Mesenchymal stem cell (in vitro differentiated cells and primary cell): ENCODE measurements around the gene CLIP3.

Experiments used
- DNase-seq: peaks from one replicate; pipeline ENCODE4 v3.0.0-alpha.2; 2013
- H2AFZ ChIP-seq: one replicate; pipeline ENCODE4 v1.6.1; 2013; ENCODE audit warnings: low read depth, mild to moderate bottlenecking, control low read depth, inconsistent platforms, low read length, moderate library complexity
- H2AK5ac ChIP-seq: 2 replicates; pipeline ENCODE4 v1.6.1; 2013; ENCODE audit warnings: low read length, moderate library complexity, mild to moderate bottlenecking, inconsistent platforms; ENCODE audit not compliant: severe bottlenecking
- H2BK120ac ChIP-seq: one replicate; pipeline ENCODE4 v1.6.1; 2013; ENCODE audit warnings: low read depth, mild to moderate bottlenecking, inconsistent platforms, low read length, moderate library complexity
- H2BK12ac ChIP-seq, 2 experiments: one replicate each; pipeline ENCODE4 v1.6.1; 2013; ENCODE audit warnings: inconsistent platforms in 2 of 2, low read length in 2 of 2, mild to moderate bottlenecking in 2 of 2, moderate library complexity in 2 of 2, control low read depth in 1 of 2
- H2BK15ac ChIP-seq: one replicate; pipeline ENCODE4 v1.6.1; 2013; ENCODE audit warnings: mild to moderate bottlenecking, low read depth, inconsistent platforms; ENCODE audit not compliant: poor library complexity, severe bottlenecking
- H2BK5ac ChIP-seq: 2 replicates; pipeline ENCODE4 v1.6.1; 2013; ENCODE audit warnings: low read depth, mild to moderate bottlenecking, low read length, control low read depth, inconsistent platforms; ENCODE audit not compliant: poor library complexity, severe bottlenecking
- H3K14ac ChIP-seq, 2 experiments: one replicate each; pipeline ENCODE4 v1.6.1; 2013; ENCODE audit warnings: inconsistent platforms in 2 of 2, low read length in 2 of 2, control low read depth in 1 of 2, mild to moderate bottlenecking in 1 of 2, moderate library complexity in 1 of 2
- H3K18ac ChIP-seq, 2 experiments: one replicate each; pipeline ENCODE4 v1.6.1; 2013; ENCODE audit warnings: inconsistent platforms in 2 of 2, low read length in 2 of 2, control low read depth in 1 of 2, low read depth in 1 of 2, mild to moderate bottlenecking in 1 of 2
- H3K23ac ChIP-seq, 2 experiments: one replicate each; pipeline ENCODE4 v1.6.1; 2013; ENCODE audit warnings: inconsistent platforms in 2 of 2, low read length in 2 of 2, mild to moderate bottlenecking in 2 of 2, moderate library complexity in 2 of 2, control low read depth in 1 of 2
- H3K27ac ChIP-seq: 2 replicates; pipeline ENCODE4 v1.5.1; 2013; ENCODE audit warnings: mild to moderate bottlenecking, moderate library complexity, low read length, control low read depth, inconsistent platforms; ENCODE audit not compliant: poor library complexity, severe bottlenecking
- H3K27me3 ChIP-seq, 2 experiments: 2 replicates each; pipeline versions ENCODE4 v1.6.1 to v1.7.0; 2013; ENCODE audit warnings: low read length in 2 of 2, mild to moderate bottlenecking in 2 of 2, moderate library complexity in 2 of 2, control low read depth in 1 of 2, inconsistent platforms in 1 of 2; ENCODE audit not compliant: control insufficient read depth in 1 of 2, insufficient read depth in 1 of 2
- H3K36me3 ChIP-seq, 2 experiments: 2 replicates each; pipeline versions ENCODE4 v1.6.1 to v1.7.0; 2013; ENCODE audit warnings: low read length in 2 of 2, control low read depth in 1 of 2, inconsistent platforms in 1 of 2, low read depth in 1 of 2, mild to moderate bottlenecking in 1 of 2; ENCODE audit not compliant: insufficient read depth in 2 of 2, control insufficient read depth in 1 of 2
- H3K4ac ChIP-seq, 2 experiments: one replicate each; pipeline ENCODE4 v1.6.1; 2013; ENCODE audit warnings: inconsistent platforms in 2 of 2, low read length in 2 of 2, mild to moderate bottlenecking in 2 of 2, moderate library complexity in 2 of 2, control low read depth in 1 of 2, low read depth in 1 of 2
- H3K4me1 ChIP-seq: 2 replicates; pipeline ENCODE4 v1.6.1; 2013; ENCODE audit warnings: low read depth, low read length, control low read depth; ENCODE audit not compliant: control insufficient read depth, insufficient read depth
- H3K4me2 ChIP-seq: 2 replicates; pipeline ENCODE4 v1.6.1; 2013; ENCODE audit warnings: low read length, mild to moderate bottlenecking, inconsistent platforms; ENCODE audit not compliant: poor library complexity, severe bottlenecking
- H3K4me3 ChIP-seq, 2 experiments: 2 replicates each; pipeline versions ENCODE4 v1.5.1 to v1.7.0; 2013; ENCODE audit warnings: low read length in 2 of 2, mild to moderate bottlenecking in 2 of 2, control low read depth in 1 of 2, low read depth in 1 of 2; ENCODE audit not compliant: insufficient read depth in 1 of 2
- H3K79me1 ChIP-seq: replicated peaks from 2 replicates; pipeline ENCODE4 v1.6.1; 2013; ENCODE audit warnings: mild to moderate bottlenecking, control low read depth, low read length, inconsistent platforms; ENCODE audit not compliant: poor library complexity, severe bottlenecking
- H3K9ac ChIP-seq: 2 replicates; pipeline ENCODE4 v1.7.0; 2013; ENCODE audit warnings: mild to moderate bottlenecking, low read length, moderate library complexity
- H3K9me3 ChIP-seq: 2 replicates; pipeline ENCODE4 v1.7.0; 2013; ENCODE audit warnings: mild to moderate bottlenecking, low read length; ENCODE audit not compliant: control insufficient read depth
- H4K8ac ChIP-seq: one replicate; pipeline ENCODE4 v1.6.1; 2013; ENCODE audit warnings: inconsistent platforms, mild to moderate bottlenecking, low read length, moderate library complexity
- H4K91ac ChIP-seq: one replicate; pipeline ENCODE4 v1.6.1; 2013; ENCODE audit warnings: mild to moderate bottlenecking, low read length, inconsistent platforms
- WGBS: methylation state at CpG from one replicate; pipeline ENCODE4 v1.1.7; 2013; ENCODE audit warnings: mixed read lengths; 5-methylcytosine and 5-hydroxymethylcytosine counted together

Gene CLIP3

DNA sequence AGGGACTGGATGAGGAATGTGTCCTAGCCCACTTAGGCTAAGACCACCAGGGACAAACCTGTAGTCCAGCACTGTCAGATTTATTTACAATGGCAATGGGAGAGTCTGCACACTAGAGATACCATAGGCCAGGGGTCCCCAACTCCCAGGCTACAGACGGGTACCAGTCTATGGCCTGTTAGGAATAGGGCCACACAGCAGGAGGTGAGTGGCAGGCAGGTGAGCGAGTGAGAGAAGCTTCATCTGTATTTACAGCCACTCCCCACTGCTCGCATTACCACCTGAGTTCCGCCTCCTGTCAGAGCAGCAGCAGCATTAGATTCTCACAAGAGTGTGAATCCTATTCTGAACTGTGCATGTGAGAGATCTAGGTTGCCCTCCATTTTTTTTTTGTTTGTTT is 19.0 kb upstream of the CLIP3 start:
- H2BK15ac ChIP-seq: no peak overlapping the region
- no peak overlapping the region for H3K4me3 ChIP-seq
- DNase-seq: no peak
- no peak overlapping the region for H2BK120ac ChIP-seq
- H3K4ac ChIP-seq: no peak overlapping the region
- no peaks in the 10 kb centered on the region for H3K27me3 ChIP-seq
- no peak overlapping the region for H3K23ac ChIP-seq
- WGBS: 82% methylated on average over 2 of the region's 4 CpGs
- peaks cover 6% of the 10 kb centered on the region for H3K4me1 ChIP-seq
- no peak overlapping the region for H2AFZ ChIP-seq
- no peak overlapping the region for H4K91ac ChIP-seq
- no peaks in the 10 kb centered on the region for H3K9me3 ChIP-seq
- H3K18ac ChIP-seq: no peak overlapping the region
- no peak overlapping the region for H4K8ac ChIP-seq
- H2BK5ac ChIP-seq: no peak overlapping the region
- no peaks in the 10 kb centered on the region for H3K36me3 ChIP-seq
- H3K79me1 ChIP-seq: peaks cover 15% of the 10 kb centered on the region
- H3K4me2 ChIP-seq: no peak overlapping the region
- no peak overlapping the region for H2BK12ac ChIP-seq
- H2AK5ac ChIP-seq: no peak overlapping the region
- no peak overlapping the region for H3K27ac ChIP-seq
- no peak overlapping the region for H3K14ac ChIP-seq
- no peak overlapping the region for H3K9ac ChIP-seq

DNA sequence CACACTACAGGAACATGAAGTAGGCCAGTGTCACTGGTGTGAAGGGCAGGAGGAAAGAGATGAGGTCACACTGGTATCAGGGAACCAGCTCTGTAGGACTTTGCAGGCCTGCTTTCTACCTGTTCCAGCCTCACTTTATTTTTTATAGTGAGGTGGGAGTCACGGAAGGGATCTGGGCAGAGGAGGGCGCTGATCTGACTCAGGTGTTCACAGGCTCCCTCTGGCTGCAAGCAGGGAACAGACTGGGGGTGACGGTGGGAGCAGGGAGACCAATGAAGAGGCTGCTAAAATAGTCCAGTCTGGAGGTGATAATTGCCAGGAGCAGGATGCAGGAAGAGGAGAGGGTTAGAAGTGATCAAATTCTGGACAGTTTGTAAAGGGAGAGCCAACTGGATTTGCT is 18.6 kb upstream of the CLIP3 start:
- no peak overlapping the region for H3K9ac ChIP-seq
- H2BK15ac ChIP-seq: no peak overlapping the region
- H3K9me3 ChIP-seq: no peaks in the 10 kb centered on the region
- no peak overlapping the region for H3K14ac ChIP-seq
- H2AK5ac ChIP-seq: no peak overlapping the region
- H3K18ac ChIP-seq: no peak overlapping the region
- no peak overlapping the region for H3K4me3 ChIP-seq
- H2BK12ac ChIP-seq: no peak overlapping the region
- H3K4me1 ChIP-seq: peaks cover 6% of the 10 kb centered on the region
- H4K91ac ChIP-seq: no peak overlapping the region
- H3K23ac ChIP-seq: no peak overlapping the region
- no peak for DNase-seq
- peaks cover 11% of the 10 kb centered on the region for H3K79me1 ChIP-seq
- no peak overlapping the region for H2BK120ac ChIP-seq
- no peak overlapping the region for H3K4me2 ChIP-seq
- H3K27me3 ChIP-seq: no peaks in the 10 kb centered on the region
- H3K4ac ChIP-seq: no peak overlapping the region
- H2AFZ ChIP-seq: no peak overlapping the region
- no peak overlapping the region for H2BK5ac ChIP-seq
- H3K27ac ChIP-seq: no peak overlapping the region
- H3K36me3 ChIP-seq: no peaks in the 10 kb centered on the region
- WGBS: 46% methylated on average over 3 of the region's 3 CpGs
- no peak overlapping the region for H4K8ac ChIP-seq

DNA sequence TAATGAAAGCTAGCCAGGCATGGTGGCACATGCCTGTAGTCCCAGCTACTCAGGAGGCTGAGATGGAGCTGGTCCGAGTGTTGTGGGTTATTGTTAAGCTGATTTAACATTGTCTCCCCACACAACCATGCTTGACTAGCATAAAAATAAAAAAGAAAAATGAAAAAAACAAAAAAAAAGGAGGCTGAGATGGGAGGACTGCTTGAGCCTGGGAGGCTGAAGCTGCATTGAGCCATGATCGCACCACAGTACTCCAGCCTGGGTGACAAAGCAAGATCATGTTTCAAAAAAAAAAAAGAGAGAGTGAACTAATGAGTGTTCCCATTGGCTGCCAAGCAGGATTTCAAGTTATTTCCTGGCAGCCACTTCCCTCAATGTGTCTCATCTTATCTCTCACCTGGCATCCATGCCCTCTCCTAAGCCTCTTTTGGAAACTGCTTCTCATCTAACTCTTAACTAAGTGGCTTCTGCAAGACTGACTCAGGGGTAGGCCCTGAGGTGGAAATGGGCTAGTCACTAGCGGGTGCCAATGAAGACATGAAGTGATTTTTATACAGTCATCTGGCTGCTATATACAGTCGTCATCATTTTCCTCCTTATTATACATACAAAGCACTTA is 16.5 kb upstream of the CLIP3 start:
- no peak overlapping the region for H3K14ac ChIP-seq
- WGBS: 95% methylated on average over 1 of the region's 4 CpGs
- no peak for DNase-seq
- H2BK5ac ChIP-seq: no peak overlapping the region
- H3K79me1 ChIP-seq: peaks cover 9% of the 10 kb centered on the region
- no peak overlapping the region for H2AK5ac ChIP-seq
- no peak overlapping the region for H3K23ac ChIP-seq
- no peak overlapping the region for H2BK12ac ChIP-seq
- no peaks in the 10 kb centered on the region for H3K36me3 ChIP-seq
- H4K8ac ChIP-seq: no peak overlapping the region
- H3K4me1 ChIP-seq: peaks cover 3% of the 10 kb centered on the region
- no peak overlapping the region for H3K9ac ChIP-seq
- no peak overlapping the region for H2BK120ac ChIP-seq
- H3K27ac ChIP-seq: no peak overlapping the region
- no peak overlapping the region for H3K4me3 ChIP-seq
- H3K4me2 ChIP-seq: no peak overlapping the region
- no peak overlapping the region for H2BK15ac ChIP-seq
- H2AFZ ChIP-seq: no peak overlapping the region
- H3K27me3 ChIP-seq: no peaks in the 10 kb centered on the region
- no peak overlapping the region for H4K91ac ChIP-seq
- H3K4ac ChIP-seq: no peak overlapping the region
- H3K18ac ChIP-seq: no peak overlapping the region
- no peaks in the 10 kb centered on the region for H3K9me3 ChIP-seq

DNA sequence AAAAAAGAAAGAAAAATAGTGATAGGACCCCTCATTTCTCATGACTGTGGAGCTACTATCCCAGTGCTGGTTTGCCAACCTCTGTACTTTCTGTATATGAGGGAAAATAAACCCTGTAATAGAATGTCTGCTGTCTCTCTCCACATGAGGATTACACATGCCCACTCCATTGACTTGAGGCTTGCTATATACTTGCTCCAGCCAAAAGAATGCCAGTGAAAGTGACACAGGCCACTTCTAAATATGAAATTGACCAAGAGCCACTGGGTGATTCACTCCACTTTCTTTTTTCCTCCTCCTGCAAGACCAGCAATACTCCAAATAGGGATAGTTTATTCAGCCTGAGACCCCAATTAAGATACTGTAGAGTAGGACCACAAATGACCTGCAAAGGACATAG is 15.2 kb upstream of the CLIP3 start:
- Histone ChIP-seq H2AK5ac (no peak overlapping the region), H3K4me2 (no peak overlapping the region), H2BK120ac (no peak overlapping the region), H3K4ac (no peak overlapping the region), H4K8ac (no peak overlapping the region), H2AFZ (no peak overlapping the region), H3K79me1 (peaks cover 9% of the 10 kb centered on the region), H3K18ac (no peak overlapping the region), H3K27ac (no peak overlapping the region), H3K4me3 (no peak overlapping the region), H2BK5ac (no peak overlapping the region), H3K36me3 (no peaks in the 10 kb centered on the region), H3K14ac (no peak overlapping the region), H2BK15ac (no peak overlapping the region), H3K4me1 (no peaks in the 10 kb centered on the region), H3K23ac (no peak overlapping the region), H3K9ac (no peak overlapping the region), H4K91ac (no peak overlapping the region), H3K27me3 (no peaks in the 10 kb centered on the region), H2BK12ac (no peak overlapping the region), H3K9me3 (no peaks in the 10 kb centered on the region)
- no peak for DNase-seq
